DMS53 (cell line): ENCODE measurements around the gene PRR3.
A peak's percentile ranks its signal among the peaks of the same experiment; 100 is the strongest.
"Not testable (repeated sequence)": the region's sequence is repeated elsewhere in the genome, so short reads cannot be mapped to it uniquely, and the experiment has no call there.

Experiments
- DNase-seq: peaks from one replicate; lab custom pipeline; 2025; lab: John Stamatoyannopoulos, UW

The PRR3 gene, protein sequence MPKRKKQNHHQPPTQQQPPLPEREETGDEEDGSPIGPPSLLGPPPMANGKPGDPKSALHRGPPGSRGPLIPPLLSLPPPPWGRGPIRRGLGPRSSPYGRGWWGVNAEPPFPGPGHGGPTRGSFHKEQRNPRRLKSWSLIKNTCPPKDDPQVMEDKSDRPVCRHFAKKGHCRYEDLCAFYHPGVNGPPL

DNA sequence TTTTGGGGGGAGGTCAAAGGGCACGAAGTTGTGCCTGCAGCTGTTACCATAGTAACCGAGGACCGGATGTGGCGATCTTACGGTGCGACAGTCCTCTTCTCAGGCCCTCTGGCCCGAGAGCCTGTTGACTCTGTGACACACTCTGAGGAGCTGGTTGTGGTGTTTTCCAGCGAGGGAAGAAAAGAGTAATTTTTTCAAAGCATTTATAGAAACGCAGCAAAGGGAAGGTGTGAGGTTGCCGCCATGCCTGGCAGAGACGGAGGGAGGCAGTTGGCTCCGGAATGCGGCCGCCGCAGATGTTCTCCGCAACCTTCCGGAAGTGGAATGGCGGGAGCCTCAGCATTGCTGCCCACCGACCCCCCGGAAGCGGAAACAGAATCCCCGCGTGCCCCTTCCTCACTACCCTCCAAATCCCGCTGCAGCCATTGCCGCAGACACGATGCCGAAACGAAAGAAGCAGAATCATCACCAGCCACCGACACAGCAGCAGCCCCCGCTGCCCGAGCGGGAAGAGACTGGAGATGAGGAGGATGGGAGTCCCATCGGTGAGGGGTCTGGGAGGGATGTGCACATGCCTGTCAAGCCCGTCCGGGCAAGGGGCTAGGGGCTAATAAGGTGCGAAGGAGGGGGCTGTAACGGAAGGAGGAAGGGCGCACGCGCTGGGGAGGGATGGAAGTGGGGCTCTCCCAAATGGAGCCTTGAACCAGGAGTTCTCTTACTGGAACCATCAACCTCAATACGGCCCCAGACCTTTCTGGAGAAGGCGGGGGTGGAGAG lies at the start of gene PRR3:
TSS of gene PRR3 (plus strand) at position 390 of the 777 bp plus-strand sequence. CDS start at position 440, 50 bp downstream.
- DNase-seq = peak; percentile 97

DNA sequence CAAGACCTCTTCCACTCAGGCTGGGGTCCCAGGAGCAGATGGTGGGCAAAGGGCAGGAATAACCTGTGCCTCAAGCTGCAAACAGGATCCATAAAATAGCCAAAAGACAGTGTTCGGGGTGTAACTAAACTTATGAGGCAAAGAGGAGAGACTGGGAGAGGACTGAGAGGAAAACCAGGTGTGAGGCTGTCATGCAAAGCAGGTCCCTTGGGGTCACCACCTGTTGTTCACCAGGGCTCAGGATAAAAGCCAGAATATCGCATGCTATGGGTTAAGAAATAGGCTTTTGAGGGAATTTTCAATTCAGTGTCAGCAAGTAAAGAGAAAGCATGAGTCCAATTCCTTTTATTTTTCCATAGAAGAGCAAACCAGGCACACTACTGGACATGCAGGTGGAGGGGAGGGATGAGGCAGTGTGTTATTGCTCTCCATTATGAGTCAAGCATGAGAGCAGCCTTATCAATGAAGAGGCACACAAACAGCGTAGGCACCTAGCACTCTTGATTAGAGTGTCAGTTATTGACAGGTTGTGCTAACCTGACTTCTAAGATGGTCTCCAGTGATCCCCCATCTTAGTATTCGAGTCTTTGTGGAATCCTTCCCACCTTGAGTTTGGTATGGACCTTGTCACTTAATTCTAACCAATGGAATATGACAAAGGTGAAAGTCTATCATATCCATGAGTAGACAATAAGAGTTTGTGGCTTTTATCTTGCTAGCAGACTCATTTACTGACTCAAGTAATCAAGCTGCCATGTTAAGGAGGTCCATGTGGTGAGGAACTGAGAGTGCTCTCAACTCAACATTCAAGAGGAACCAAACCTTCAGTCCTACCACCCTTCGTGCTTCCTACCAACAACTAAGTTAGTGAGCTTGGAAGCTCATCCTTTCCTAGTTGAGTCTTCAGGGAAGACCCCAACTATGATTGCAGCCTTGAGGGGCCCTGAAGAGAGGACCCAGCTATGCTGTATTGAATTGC lies 49.0 kb upstream of the PRR3 start:
- DNase-seq = no peak

DNA sequence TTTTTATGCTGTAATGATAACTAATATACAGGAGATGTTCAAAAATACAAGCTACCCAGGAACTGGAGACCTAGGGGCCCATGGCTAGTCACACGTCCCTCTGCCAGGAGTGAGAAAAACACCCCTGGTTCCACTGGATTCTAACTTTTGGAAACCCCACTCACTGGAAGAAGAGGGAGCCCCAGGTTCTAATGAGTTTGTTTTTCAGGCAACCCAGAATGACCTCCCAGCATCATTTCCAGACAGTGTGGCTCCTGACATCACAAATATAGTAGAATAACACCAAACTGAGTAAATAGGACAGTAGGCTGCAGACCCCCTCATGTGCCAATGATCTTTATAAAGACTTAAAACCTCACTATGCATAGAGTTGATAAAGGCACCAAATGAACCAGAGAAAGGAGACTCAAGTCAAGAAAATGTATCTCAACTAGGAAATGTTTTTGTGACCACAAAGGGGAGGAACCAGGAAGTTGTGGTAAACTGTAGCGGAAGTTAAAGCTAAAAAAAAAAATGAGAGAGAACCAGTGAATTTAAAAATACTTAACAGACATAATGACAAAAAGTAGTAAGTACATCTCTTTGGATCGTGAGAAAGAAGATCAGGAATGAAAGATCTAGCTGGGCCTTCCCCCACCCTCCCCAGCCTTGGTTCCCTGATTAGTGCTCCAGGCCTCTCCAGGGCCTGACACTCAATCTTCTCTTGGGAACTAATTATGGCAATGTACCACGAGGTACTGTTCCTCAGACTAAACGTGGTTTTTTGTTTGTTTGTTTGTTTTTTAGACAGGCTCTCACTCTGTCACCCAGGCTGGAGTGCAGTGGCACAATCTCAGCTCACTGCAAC lies 48.0 kb upstream of the PRR3 start:
- DNase-seq = no peak

DNA sequence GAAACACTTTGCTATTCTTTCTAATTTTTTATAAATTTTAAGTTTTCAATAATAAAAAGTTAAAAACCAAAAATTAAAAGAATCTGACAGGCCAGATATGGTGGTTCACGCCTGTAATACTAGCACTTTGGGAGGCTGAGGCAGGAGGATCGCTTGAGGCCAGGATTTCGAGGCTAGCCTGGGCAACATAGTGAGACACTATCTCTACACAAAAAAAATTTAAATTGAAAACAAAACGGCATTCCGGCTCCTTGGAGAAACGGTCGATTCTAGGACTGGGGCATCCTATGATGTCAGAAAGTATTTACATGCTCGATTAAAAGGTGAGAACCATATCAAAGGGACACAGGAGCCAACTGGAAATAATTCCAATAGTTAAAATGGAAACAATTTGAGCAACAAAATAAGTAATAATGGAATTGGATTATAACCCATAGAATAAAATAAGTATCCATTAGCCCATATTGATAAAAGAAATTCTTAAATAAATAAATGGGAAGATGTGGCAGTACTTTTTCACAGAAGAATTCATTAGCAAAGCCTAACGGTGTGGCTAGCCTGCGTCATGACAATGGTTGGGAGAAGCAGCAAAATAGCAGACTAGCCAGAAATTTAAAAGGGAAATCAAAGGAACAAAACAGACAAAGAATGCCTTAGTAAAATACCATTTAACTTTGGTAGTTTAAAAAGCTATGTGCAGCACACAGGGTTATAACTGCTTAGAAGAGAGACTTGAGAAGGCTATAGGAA lies 46.5 kb upstream of the PRR3 start:
- no peak for DNase-seq

DNA sequence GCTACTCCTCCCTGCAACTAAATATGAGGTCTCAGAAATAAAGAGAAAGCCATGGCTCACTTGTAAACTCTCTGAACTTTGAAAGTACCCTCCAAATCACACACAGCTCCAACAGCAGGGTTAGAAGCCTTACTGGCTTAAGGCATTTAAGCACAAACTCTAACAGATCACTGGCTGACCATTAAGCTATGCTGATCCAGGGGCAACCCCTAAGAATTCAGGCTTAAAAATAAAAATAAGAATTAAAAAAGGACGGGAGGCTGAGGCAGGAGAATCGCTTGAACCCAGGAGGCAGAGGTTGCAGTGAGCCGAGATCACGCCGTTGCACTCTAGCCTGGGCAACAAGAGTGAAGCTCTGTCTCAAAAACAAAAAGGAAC lies 45.9 kb upstream of the PRR3 start:
- DNase-seq = no peak

DNA sequence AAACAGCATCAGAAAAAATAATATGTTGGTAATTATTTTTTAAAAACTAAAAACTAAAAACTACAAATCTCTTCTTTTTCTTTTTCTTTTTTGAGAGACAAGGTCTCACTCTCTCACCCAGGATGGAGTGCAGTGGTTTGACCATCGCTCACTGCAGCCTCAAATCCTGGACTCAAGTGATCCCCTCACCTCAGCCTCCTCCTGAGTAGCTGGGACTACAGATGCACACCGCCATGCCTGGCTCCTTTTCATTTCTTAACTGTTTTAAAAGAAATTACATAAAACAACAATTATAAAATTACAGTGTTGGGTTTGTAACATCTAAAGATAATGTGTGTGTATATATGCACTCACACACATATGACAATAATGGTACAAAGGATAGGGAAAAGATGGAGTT lies 43.6 kb upstream of the PRR3 start:
- DNase-seq = no peak

DNA sequence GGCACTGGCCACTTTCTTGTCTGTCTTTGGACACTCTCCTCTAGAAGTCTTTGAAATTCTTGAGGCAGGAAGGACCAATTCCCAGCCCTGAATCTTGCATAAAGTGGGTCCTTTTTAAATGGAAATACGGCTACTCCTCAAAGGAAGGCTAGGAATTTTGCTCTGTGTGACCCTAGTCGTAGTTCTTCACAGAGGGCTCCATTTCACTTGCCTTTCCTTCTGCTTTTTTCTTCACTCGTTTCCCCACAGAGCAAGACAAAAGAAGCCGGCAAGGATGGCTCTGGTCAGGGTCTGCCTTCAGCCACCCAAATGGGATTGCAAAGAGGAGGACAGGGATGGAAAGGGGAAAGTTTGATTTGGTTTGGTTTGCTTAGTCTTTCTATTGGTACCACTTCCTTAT lies 42.0 kb upstream of the PRR3 start:
- DNase-seq = no peak

DNA sequence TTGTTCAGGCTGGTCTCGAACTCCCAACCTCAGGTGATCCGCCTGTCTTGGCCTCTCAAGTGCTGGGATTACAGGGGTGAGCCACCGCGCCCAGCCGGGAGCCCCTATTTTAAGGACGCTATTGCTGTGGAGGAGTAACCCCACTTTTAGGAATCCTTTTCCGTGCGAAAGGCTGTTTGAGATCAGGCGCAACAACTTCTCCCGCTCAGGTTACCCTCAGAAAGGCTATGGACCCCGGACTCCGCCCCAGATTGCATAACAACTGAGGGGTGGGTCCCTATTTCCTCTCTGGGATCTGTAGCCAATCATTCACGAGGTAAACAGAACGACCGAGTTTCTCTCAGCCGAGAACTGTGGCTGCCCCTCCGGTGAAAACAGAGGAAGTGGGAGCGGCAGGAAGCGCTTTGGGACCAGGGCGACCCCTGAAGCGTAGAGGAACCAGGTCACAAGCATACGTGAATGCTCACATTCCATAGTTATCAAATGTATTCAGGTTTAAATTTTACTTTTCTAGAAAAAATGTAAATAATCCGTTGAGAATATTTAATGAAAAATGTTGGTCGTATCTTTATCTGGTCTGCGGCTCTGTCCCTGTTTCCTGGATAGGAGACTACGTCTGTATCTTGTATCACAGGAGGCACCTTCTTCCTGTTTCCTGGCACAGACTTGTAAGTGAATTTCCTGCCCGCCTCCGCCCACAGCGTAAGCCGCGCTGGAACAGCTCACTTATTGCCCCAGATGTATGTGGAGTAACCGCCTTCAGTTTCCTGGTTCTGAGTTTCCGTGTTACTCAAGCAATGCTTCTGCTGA lies 40.9 kb upstream of the PRR3 start:
- DNase-seq = peak; percentile 94

DNA sequence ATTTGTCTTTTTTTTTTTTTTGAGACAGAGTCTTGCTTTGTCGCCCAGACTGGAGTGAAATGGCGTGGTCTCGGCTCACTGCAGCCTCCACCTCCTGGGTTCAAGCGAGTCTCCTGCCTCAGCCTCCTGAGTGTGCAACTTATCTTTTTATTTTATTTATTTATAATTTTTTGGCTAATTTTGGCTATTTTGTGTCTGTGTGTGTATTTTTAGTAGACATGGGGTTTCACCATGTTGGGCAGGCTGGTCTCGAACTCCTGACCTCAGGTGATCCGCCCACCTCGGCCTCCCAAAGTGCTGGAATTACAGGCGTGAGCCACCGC lies 40.4 kb upstream of the PRR3 start:
- DNase-seq = not testable (repeated sequence)

DNA sequence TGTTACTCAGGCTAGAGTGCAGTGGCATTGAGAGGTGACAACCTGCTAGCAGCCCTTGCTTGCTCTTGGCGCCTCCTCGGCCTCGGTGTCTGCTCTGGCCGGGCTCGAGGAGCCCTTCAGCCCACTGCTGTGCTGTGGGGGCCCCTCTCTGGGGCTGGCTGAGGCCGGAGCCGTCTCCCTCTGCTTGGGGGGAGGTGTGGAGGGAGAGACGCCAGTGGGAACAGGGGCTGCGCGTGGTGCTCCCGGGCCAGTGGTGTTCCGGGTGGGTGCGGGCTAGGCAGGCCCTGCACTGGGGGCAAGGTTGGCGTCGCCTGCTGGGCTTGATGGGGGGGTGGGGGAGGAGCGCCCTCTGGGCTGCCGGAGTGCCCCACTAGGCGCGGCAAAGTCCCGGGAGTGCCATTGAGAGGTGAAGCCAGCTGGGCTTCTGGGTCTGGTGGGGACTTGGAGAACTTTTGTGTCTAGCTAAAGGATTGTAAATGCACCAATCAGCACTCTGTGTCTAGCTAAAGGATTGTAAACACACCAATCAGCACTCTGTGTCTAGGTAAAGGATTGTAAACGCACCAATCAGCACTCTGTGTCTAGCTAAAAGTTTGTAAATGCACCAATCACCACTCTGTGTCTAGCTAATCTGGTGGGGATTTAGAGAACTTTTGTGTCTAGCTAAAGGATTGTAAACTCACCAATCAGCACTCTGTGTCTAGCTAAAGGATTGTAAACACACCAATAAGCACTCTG lies 39.2 kb upstream of the PRR3 start:
- DNase-seq = not testable (repeated sequence)

DNA sequence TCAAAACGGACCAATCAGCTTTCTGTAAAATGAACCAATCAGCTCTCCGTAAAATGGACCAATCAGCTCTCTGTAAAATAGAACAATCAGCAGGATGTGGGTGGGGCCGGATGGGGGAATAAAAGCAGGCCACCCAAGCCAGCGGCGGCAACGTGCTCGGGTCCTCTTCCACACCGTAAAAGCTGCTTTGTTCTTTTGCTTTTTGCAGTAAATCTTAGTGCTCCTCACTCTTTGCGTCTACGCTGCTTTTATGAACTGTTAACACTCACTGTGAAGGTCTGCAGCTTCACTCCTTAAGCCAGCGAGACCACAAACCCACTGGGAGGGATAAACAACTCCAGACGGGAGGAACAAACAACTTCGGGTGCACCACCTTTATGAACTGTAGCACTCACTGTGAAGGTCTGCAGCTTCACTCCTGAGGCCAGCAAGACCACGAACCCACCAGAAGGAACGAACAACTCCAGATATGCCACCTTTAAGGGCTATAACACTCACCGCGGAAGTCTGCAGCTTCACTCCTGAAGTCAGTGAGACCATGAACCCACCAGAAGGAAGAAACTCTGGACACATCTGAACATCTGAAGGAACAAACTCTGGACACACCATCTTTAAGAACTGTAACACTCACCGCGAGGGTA lies 38.5 kb upstream of the PRR3 start:
- DNase-seq = peak; percentile 24

DNA sequence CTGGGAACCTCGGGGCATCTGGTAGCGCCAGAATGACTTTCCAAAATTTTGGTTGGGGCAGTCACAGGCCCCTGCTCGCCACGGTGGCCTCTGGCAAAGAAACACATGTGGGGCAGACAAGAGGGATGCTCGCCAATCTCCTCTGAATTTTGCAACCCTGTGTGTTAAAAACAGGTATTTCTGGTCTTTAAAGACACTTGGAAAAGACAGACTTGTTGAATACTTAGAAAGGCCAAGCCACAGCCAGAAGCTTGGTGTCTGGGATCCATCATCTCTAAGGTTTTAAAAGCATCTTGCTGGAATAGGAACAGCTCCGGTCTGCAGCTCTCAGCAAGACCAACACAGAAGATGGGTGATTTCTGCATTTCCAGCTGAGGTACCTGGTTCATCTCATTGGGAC lies 36.6 kb upstream of the PRR3 start:
- no peak for DNase-seq

DNA sequence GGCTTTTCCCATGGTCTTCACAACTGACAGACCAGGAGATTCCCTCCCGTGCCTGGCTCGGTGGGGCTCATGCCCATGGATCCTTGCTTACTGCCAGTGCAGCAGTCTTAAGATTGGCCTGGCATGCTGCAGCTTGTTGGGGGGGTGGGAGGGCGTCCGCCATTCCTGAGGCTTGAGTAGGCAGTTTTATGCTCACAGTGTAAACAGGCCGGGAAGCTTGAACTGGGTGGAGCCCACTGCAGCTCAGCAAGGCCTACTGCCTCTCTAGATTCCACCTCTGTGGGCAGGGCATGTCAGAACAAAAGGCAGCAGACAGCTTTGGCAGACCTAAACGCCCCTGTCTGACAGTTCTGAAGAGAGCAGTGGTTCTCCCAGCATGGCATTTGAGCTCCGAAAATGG lies 36.0 kb upstream of the PRR3 start:
- not testable (repeated sequence) for DNase-seq

DNA sequence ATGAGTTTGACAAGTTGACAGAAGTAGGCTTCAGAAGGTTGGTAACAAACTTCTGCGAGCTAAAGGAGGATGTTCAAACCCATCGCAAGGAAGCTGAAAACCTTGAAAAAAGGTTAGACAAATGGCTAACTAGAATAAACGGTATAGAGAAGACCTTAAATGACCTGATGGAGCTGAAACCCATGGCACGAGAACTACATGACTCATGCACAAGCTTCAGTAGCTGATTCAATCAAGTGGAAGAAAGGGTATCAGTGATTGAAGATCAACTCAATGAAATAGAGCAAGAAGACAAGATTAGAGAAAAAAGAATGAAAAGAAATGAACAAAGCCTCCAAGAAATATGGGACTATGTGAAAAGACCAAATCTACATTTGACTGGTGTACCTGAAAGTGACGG lies 35.1 kb upstream of the PRR3 start:
- DNase-seq = not testable (repeated sequence)

DNA sequence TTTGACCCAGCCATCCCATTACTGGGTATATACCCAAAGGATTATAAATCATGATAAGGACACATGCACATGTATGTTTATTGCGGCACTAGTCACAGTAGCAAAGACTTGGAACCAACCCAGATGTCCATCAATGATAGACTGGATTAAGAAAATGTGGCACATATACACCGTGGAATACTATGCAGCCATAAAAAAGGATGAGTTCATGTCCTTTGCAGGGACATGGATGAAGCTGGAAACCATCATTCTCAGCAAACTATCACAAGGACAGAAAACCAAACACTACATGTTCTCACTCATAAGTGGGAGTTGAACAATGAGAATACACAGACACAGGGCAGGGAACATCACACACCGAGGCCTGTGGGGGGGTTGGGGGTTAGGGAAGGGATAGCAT lies 30.7 kb upstream of the PRR3 start:
- DNase-seq = not testable (repeated sequence)

DNA sequence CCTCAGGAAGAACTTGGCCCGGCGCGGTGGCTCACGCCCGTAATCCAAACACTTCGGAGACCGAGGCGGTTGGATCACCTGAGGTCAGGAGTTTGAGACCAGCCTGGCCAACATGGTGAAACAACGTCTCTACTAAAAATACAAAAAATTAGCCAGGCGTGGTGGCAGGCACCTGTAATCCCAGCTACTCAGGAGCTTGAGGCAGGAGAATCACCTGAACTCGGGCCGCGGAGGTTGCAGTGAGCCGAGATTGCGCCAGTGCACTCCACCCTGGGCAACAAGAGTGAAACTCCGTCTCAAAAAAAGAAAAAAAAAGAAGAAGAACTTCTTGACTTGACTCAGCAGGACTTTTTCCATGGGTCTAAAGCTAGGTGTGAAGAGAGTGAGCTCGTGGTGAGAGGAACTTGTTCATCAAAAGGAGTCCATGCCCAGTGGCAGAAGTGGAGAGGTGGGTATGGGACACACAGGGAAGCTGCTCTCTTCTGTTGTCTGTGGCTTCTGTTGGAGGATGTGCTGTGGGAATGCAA lies 27.7 kb upstream of the PRR3 start:
- DNase-seq = not testable (repeated sequence)

DNA sequence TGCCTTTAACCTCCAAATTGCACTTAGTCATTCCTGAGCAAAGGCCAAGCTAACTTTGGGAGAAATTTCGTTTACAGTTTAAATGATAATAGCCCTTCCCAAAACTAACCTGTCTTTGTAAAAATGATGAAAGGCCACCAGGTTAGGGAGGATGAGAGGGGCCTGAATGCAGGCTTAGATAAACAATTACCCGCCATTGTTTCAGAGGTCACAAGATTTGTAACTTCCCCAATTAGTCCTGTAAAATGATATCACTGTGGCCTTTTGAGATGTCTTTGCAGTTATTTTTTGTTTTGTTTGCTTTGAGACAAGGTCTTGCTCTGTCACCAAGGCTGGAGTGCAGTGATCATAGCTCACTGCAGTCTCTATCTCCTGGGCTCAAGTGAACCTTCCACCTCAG lies 27.1 kb upstream of the PRR3 start:
- no peak for DNase-seq

DNA sequence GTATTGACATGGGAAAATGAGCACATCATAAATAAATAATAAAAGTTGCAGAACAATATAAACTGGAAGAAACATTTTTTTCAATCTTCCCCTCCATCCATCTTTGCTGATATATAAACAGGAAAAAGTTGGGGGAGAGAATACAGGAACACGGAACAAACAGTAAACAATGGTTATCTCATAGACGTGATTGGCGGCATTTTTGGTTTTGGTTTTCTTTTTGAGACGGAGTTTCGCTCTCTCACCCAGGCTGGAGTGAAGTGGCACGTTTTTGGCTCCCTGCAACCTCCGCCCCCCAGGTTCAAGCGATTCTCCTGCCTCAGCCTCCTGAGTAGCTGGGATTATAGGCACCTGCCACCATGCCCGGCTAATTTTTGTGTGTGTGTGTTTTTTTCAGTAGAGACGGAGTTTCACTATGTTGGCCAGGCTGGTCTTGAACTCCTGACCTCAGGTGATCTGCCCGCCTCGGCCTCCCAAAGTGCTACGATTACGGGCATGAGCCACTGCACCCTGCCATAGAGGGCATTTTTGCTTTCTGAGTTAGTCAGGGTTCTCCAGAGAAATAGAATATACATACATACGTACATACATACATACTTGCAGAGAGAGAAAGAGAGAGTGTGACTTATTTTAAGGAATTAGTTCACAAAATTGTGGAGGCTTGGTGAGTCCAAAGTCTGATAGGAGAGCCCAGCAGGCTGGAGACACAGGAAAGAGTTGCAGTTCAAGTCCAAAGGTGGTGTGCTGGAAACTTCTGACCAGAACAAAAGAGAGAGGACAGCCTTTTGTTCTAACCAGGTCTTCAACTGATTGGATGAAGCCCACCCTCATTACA lies 23.4 kb upstream of the PRR3 start:
- DNase-seq = no peak
